HFF-Myc (cell line): ENCODE results near the gene GPR137B.

Source experiments
- DNase-seq: peaks from one replicate; pipeline ENCODE4 v3.0.0-alpha.2; 2011; ENCODE audit warnings: low read depth; ENCODE audit errors: extremely low read depth
- H3K4me3 ChIP-seq: replicated peaks from 2 replicates; pipeline ENCODE4 v1.5.1; 2011; ENCODE audit warnings: low read depth, mild to moderate bottlenecking, control low read depth, low read length
- TF ChIP-seq, protein P1 (sequence below): IDR thresholded peaks from 2 replicates; pipeline ENCODE4 v1.5.1; 2012; ENCODE audit warnings: mild to moderate bottlenecking, low read depth, low read length, control low read depth; ENCODE audit errors: missing control alignments

Gene GPR137B

DNA sequence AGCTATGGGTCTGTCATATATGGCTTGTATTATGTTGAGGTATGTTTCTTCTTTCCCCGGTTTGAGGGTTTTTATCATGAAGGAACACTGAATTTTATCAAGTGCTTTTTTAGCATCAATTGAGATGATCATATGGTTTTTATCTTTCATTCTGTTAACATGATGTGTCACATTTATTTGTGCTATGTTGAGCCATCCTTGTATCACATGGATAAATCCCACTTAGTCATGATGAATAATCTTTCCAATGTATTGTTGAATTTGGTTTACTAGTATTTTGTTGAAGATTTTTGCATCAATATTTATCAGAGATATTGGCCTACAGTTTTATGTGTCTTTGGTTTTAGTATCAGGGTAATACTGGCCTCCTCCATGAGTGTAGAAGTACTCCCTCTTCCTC, 61.7 kb downstream of the GPR137B start:
- no peak overlapping the region for H3K4me3 ChIP-seq
- DNase-seq = no peak
- TF ChIP-seq, protein P1, sequence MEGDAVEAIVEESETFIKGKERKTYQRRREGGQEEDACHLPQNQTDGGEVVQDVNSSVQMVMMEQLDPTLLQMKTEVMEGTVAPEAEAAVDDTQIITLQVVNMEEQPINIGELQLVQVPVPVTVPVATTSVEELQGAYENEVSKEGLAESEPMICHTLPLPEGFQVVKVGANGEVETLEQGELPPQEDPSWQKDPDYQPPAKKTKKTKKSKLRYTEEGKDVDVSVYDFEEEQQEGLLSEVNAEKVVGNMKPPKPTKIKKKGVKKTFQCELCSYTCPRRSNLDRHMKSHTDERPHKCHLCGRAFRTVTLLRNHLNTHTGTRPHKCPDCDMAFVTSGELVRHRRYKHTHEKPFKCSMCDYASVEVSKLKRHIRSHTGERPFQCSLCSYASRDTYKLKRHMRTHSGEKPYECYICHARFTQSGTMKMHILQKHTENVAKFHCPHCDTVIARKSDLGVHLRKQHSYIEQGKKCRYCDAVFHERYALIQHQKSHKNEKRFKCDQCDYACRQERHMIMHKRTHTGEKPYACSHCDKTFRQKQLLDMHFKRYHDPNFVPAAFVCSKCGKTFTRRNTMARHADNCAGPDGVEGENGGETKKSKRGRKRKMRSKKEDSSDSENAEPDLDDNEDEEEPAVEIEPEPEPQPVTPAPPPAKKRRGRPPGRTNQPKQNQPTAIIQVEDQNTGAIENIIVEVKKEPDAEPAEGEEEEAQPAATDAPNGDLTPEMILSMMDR = no peak

GRCh38 chr1:236204656-236205055, 62.3 kb downstream of the GPR137B start:
- TF ChIP-seq, protein P1 = no peak
- no peak for DNase-seq
- no peak overlapping the region for H3K4me3 ChIP-seq

DNA sequence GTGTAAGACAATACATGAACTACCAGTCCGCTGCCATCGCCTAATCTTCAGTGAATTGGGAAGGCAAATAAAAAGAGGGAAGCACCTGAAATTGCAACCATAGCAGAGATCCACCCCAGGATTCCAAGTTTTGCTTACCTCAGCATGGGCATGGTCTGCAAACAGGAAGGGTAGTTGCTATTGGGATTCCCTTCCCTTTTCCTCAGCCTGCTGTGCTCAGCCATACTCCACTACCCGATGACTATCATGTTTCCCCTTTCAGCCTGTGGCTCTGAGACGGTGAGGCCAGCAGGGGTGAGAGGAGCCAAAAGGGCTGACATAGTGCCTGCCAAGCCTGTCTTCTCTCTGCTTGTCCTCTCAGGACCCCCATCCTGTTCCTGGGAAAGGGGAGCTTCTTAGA, 64.2 kb downstream of the GPR137B start:
- no peak overlapping the region for H3K4me3 ChIP-seq
- TF ChIP-seq, protein P1 = no peak
- no peak for DNase-seq

- TF ChIP-seq, protein P1 = no peak
- DNase-seq = no peak
- H3K4me3 ChIP-seq = no peak overlapping the region
Measured at GRCh38 chr1:236207121-236207520, 64.8 kb downstream of the GPR137B start.

DNA sequence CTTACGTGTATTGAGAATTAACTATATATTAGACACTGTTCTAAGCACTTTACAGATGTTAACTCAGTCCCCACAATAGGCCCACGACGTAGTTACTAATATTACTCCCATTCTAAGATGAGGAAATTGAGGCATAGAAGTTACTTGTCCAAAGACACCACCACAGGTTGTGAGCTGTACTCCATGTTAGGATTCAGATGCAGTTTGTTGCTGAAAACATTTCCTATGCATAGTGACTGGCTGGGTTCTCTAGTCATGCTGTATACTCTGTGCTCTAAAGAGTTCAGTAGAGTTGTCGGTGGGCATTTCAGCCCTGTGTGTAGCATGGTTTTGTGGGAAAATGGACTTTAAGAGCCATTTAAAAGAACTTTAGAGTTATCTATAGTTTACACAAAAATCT, 65.2 kb downstream of the GPR137B start:
- TF ChIP-seq, protein P1 = no peak
- DNase-seq = no peak
- no peak overlapping the region for H3K4me3 ChIP-seq

DNA sequence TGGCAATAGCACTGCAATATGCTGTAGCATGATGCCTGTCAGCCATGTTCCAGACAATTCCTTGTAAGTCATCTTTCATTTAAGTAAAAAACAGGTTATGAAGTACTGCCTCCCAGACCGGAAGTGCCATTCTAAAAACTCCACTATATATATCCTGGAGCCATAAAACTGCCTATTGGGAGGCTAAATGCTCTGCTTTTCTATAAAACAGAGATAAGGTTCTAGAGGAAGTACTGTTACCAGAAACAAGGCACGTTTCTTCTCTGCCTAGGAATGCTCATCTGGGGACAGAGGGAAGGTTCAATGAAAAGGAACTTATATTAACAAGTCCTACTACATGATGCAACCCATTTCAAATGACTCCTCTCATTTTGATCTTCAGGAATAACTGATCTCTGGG, 66.8 kb downstream of the GPR137B start:
- DNase-seq = no peak
- TF ChIP-seq, protein P1 = no peak
- no peak overlapping the region for H3K4me3 ChIP-seq

- DNase-seq = no peak
- no peak overlapping the region for H3K4me3 ChIP-seq
Measured at GRCh38 chr1:236209713-236210112, 67.4 kb downstream of the GPR137B start.

More at GRCh38 chr1:236209713-236210112, 67.4 kb downstream of the GPR137B start:
- TF ChIP-seq, protein P1 = no peak
